K562 (cell line): ENCODE data around the gene GHR. TPM values are rescaled to one million over a fixed set of nuclear protein-coding genes. Genes with fewer than 3 reads are reported as not detected.

Source experiments
- ATAC-seq: fragments of 200-7000 bp; cut with Tn5 transposase; 3 replicates; pipeline ENCODE4 v1.9.1; 2020; ENCODE audit warnings: moderate library complexity
- BruUV-seq: library from RNA; stranded (reverse); fragments of 400-500 nt; replicated peaks from 2 replicates; lab custom pipeline; 2021; lab: Mats Ljungman, UMichigan
- CTCF ChIA-PET: fragments of 300-600 bp; formaldehyde crosslinking; extraction: SDS; loops from one replicate; lab custom pipeline; 2021; ENCODE audit warnings: low intra/inter-chr PET ratio; lab: Yijun Ruan, JAX
- POLR2A ChIA-PET: fragments of 300-600, 350-650 bp; sonication (Branson Sonifier 250); formaldehyde crosslinking; extraction: SDS; loops from one replicate; lab custom pipeline; 2021; ENCODE audit warnings: antibody characterized with exemption, inconsistent platforms; lab: Yijun Ruan, JAX
- DNase-seq, 4 experiments: peaks; one replicate each; pipeline versions ENCODE4 v3.0.0 to v3.0.0-alpha.2; 2011 to 2018; ENCODE audit warnings: low spot score in 3 of 4, mixed read lengths in 3 of 4; ENCODE audit errors: extremely low read depth in 1 of 4
- FAIRE-seq: peaks from 2 replicates; lab custom pipeline; 2011; peaks lifted over from hg19 to GRCh38; lab: Jason Lieb, UNC
- H2AFZ ChIP-seq: 2 replicates; pipeline ENCODE4 v1.6.0; 2011; ENCODE audit warnings: low read depth, low read length, control low read depth, inconsistent platforms
- H3K27ac ChIP-seq: fragments of 200-600 bp; 3 replicates; pipeline ENCODE4 v1.8.0; 2011; ENCODE audit warnings: low read depth, mild to moderate bottlenecking, control low read depth, inconsistent platforms, low read length, moderate library complexity, mixed read lengths; ENCODE audit errors: extremely low read depth
- H3K27me3 ChIP-seq, 2 experiments: fragments of 300-600 bp in 1 of 2; 2 replicates in 1 of 2; 3 replicates in 1 of 2; pipeline versions ENCODE4 v1.6.0 to v1.8.0; 2011; ENCODE audit warnings: inconsistent platforms in 2 of 2, low read length in 2 of 2, mild to moderate bottlenecking in 1 of 2, mixed read lengths in 1 of 2, moderate library complexity in 1 of 2; ENCODE audit not compliant: control insufficient read depth in 2 of 2, insufficient read depth in 2 of 2
- H3K36me3 ChIP-seq: fragments of 300-600 bp; 3 replicates; pipeline ENCODE4 v1.8.0; 2011; ENCODE audit warnings: mild to moderate bottlenecking, low read length, inconsistent platforms; ENCODE audit not compliant: control insufficient read depth, insufficient read depth
- H3K4me1 ChIP-seq, 2 experiments: fragments of 200-600 bp in 1 of 2; replicated peaks in 1 of 2; 2 replicates in 1 of 2; 3 replicates in 1 of 2; pipeline versions ENCODE4 v1.5.1 to v1.8.0; 2011; ENCODE audit warnings: inconsistent platforms in 2 of 2, low read length in 2 of 2, mild to moderate bottlenecking in 1 of 2, mixed read lengths in 1 of 2, moderate library complexity in 1 of 2; ENCODE audit not compliant: control insufficient read depth in 2 of 2, insufficient read depth in 2 of 2
- H3K4me2 ChIP-seq: 2 replicates; pipeline ENCODE4 v1.6.1; 2011; ENCODE audit warnings: low read length, control low read depth, inconsistent platforms, mixed read lengths; ENCODE audit not compliant: insufficient read depth
- H3K4me3 ChIP-seq: fragments of 200-600 bp; sonication (generic), shearing (Covaris generic); 2 replicates; pipeline ENCODE4 v1.5.1; 2016; ENCODE audit warnings: control low read depth, inconsistent platforms
- H3K79me2 ChIP-seq: fragments of 200-600 bp; 3 replicates; pipeline ENCODE4 v1.8.0; 2011; ENCODE audit warnings: low read length, inconsistent platforms; ENCODE audit not compliant: control insufficient read depth, insufficient read depth
- H3K9ac ChIP-seq, 2 experiments: 2 replicates each; pipeline versions ENCODE4 v1.6.0 to v1.6.1; 2011; ENCODE audit warnings: low read depth in 2 of 2, low read length in 2 of 2, control low read depth in 1 of 2, inconsistent platforms in 1 of 2, mild to moderate bottlenecking in 1 of 2, mixed read lengths in 1 of 2; ENCODE audit not compliant: insufficient read depth in 1 of 2
- H3K9me1 ChIP-seq: one replicate; pipeline ENCODE4 v1.6.0; 2011; ENCODE audit warnings: inconsistent platforms, mild to moderate bottlenecking, low read length, moderate library complexity; ENCODE audit not compliant: control insufficient read depth, insufficient read depth
- H3K9me3 ChIP-seq: replicated peaks from 2 replicates; pipeline ENCODE4 v1.5.1; 2011; ENCODE audit warnings: low read depth, low read length, inconsistent platforms; ENCODE audit not compliant: control insufficient read depth, insufficient read depth
- H4K20me1 ChIP-seq: replicated peaks from 2 replicates; pipeline ENCODE4 v1.6.1; 2011; ENCODE audit warnings: low read length, inconsistent platforms, mixed read lengths; ENCODE audit not compliant: control insufficient read depth, insufficient read depth
- PHF8 ChIP-seq: fragments of 200-600 bp; sonication (generic); IDR thresholded peaks from 2 replicates; pipeline ENCODE4 v1.6.1; 2012; ENCODE audit warnings: mixed run types, mild to moderate bottlenecking, inconsistent platforms, low read length, moderate library complexity, borderline replicate concordance
- SMARCE1 ChIP-seq: fragments of 450-650 bp; IDR thresholded peaks from 2 replicates; pipeline ENCODE4 v1.7.1; 2016; ENCODE audit warnings: mild to moderate bottlenecking
- ZNF140 ChIP-seq: fragments of 250-450 bp; sonication (Bioruptor Pico); IDR thresholded peaks from 2 replicates; pipeline ENCODE4 v1.8.0; 2021; ENCODE audit warnings: moderate library complexity, mild to moderate bottlenecking, inconsistent platforms
- ZNF79 ChIP-seq: fragments of 250-450 bp; sonication (Bioruptor Pico); IDR thresholded peaks from 2 replicates; pipeline ENCODE4 v1.4.0; 2020; ENCODE audit warnings: low read depth, mild to moderate bottlenecking, moderate library complexity
- WGBS: fragments of 100-300 bp; shearing (Covaris generic); methylation state at CpG from one replicate; pipeline ENCODE4 v1.1.6; 2016; ENCODE audit warnings: low coverage, mixed read lengths; ENCODE audit not compliant: insufficient coverage; ENCODE audit errors: missing lambda C conversion rate; 5-methylcytosine and 5-hydroxymethylcytosine counted together
- in situ Hi-C: fragments of 300-500 bp; cut with MboI; formaldehyde crosslinking; loops from 4 replicates; pipeline ENCODE4 v1.15.0; 2018; ENCODE audit warnings: inconsistent platforms, mixed read lengths
- intact Hi-C: fragments of 100-400 bp; cut with micrococcal nuclease; formaldehyde crosslinking; loops from 2 replicates; pipeline ENCODE4 v1.14.2; 2022
- polyA plus RNA-seq, 8 experiments: library from polyadenylated mRNA; depleted of rRNA in 4 of 8; stranded (reverse) in 5 of 8; unstranded in 3 of 8; fragments of >200 nt; fragmentation: Nextera tagmentation in 2 of 8; fragmentation: Illumina TruSeq in 1 of 8; extraction: Ambion mirVana in 2 of 8; extraction: Trizol in 1 of 8; gene quantifications; 2 replicates each; pipeline versions ENCODE4 v1.2.1 to v1.2.3, GENCODE V29; 2011 to 2014; ENCODE audit warnings: inconsistent platforms in 1 of 8, missing spikeins in 1 of 8
- total RNA-seq, 7 experiments: library from RNA; depleted of rRNA in 6 of 7; stranded (reverse); fragments of >200 nt in 6 of 7; fragmentation: Illumina TruSeq in 2 of 7; extraction: Trizol in 2 of 7; gene quantifications; 2 replicates each; pipeline versions ENCODE4 v1.2.1 to v1.2.3, GENCODE V29; 2011 to 2021; ENCODE audit warnings: low replicate concordance in 1 of 7
- TF ChIP-seq, protein P1 (sequence below): fragments of 250-450 bp; sonication (Bioruptor Pico); IDR thresholded peaks from 2 replicates; pipeline ENCODE4 v1.4.0; 2020; ENCODE audit warnings: mild to moderate bottlenecking

GHR gene
- total and polyA plus RNA-seq, 9 of the 15 experiments (the other 6 are each of a cell fraction or from before 2014, with no cell fraction given): 0.01 to 0.13 (median 0.07) TPM; not detected in 5

DNA sequence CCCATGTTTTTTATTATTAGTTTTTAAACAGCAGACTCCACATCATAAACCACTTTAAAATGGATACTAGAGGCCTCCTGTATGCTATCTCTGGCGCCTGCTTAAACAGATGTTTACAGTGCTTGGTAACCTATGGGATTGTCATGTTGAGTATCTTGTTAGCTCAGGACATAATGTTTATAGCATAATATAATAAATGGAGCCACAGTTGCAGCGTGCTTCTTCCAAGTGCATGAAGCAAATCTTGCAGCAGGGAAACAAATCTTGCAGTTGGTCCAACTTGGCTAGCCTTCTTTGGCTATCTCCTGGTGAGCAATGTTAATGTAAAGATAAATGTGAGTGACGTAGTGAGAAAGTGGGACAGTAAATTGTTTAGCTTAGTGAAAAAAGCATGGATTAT lies 2.8 kb downstream of the GHR start:
- H4K20me1 ChIP-seq: no peaks in the 10 kb centered on the region
- H3K27me3 ChIP-seq: peaks cover 0 to 7% of the 10 kb centered on the region in 2 experiments; a peak in 2 of 5 replicates
- DNase-seq (no peak), ATAC-seq (no peak), FAIRE-seq (no peak)
- no peak overlapping the region for H3K4me3 ChIP-seq
- no peaks in the 10 kb centered on the region for H3K79me2 ChIP-seq
- H3K4me2 ChIP-seq: no peak overlapping the region
- no peaks in the 10 kb centered on the region for H3K9me1 ChIP-seq
- CTCF ChIA-PET: interaction anchor here (1.2 kb wide), 1 partner anchor 158 kb away, joined by 3 read pairs; no protein-coding TSS in a partner anchor
- no peaks in the 10 kb centered on the region for H3K9me3 ChIP-seq
- BruUV-seq: no TSS peak
- no peak overlapping the region for H3K9ac ChIP-seq
- H3K36me3 ChIP-seq: no peaks in the 10 kb centered on the region
- TF ChIP-seq PHF8 (0 out of 2 replicates have a peak, but pooled peaks have one; percentile 7), SMARCE1 (no peak), ZNF79 (no peak), ZNF140 (CRISPR knock-in tag) (no peak)
- TF ChIP-seq, protein P1, sequence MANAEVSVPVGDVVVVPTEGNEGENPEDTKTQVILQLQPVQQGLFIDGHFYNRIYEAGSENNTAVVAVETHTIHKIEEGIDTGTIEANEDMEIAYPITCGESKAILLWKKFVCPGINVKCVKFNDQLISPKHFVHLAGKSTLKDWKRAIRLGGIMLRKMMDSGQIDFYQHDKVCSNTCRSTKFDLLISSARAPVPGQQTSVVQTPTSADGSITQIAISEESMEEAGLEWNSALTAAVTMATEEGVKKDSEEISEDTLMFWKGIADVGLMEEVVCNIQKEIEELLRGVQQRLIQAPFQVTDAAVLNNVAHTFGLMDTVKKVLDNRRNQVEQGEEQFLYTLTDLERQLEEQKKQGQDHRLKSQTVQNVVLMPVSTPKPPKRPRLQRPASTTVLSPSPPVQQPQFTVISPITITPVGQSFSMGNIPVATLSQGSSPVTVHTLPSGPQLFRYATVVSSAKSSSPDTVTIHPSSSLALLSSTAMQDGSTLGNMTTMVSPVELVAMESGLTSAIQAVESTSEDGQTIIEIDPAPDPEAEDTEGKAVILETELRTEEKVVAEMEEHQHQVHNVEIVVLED (CRISPR knock-in tag): no peak
- in situ Hi-C loops: no loop called here
- POLR2A ChIA-PET: no interaction called here
- no peak overlapping the region for H2AFZ ChIP-seq
- H3K4me1 ChIP-seq: peaks cover 0 to 14% of the 10 kb centered on the region in 2 experiments; a peak in 2 of 5 replicates
- intact Hi-C loops: loop anchor here (10.0 kb wide), 1 partner anchor 459 kb away; no protein-coding TSS in a partner anchor
- 1% methylated on average over 3 of the region's 3 CpGs for WGBS
- H3K27ac ChIP-seq: no peak overlapping the region
